CD4-positive, alpha-beta T cell treated with Interleukin-17A for 1 hour (primary cell): ENCODE measurements around the gene NAPB.
"Not testable (repeated sequence)": the region's sequence is repeated elsewhere in the genome, so short reads cannot be mapped to it uniquely, and the experiment has no call there.

ENCODE experiments used
- DNase-seq: peaks from one replicate; pipeline ENCODE4 v3.0.0-alpha.2; 2020

The NAPB gene

GRCh38 chr20:23365390-23366165 lies 55.7 kb downstream of the NAPB start:
- no peak for DNase-seq

GRCh38 chr20:23363257-23363649 lies 58.0 kb downstream of the NAPB start:
- DNase-seq: no peak

GRCh38 chr20:23362392-23363256 lies 58.7 kb downstream of the NAPB start:
- DNase-seq: peak; percentile 48

GRCh38 chr20:23361476-23362391 lies 59.6 kb downstream of the NAPB start, which contains the start of gene GZF1:
TSS of gene GZF1 (plus strand) at chr20:23362182. CDS start at chr20:23364384, 2,202 bp downstream.
- DNase-seq: peak; percentile 98

- no peak for DNase-seq
These were observed 60.2 kb downstream of the NAPB start for GRCh38 chr20:23361119-23361475.

GRCh38 chr20:23360531-23360930 lies 60.8 kb downstream of the NAPB start:
- DNase-seq: no peak

GRCh38 chr20:23358923-23359593 lies 62.2 kb downstream of the NAPB start:
- no peak for DNase-seq

- no peak for DNase-seq
These were observed 62.8 kb downstream of the NAPB start for GRCh38 chr20:23358563-23358906.

- DNase-seq: peak; percentile 100
These were observed 63.3 kb downstream of the NAPB start for GRCh38 chr20:23357767-23358562.

GRCh38 chr20:23356203-23356602 lies 65.1 kb downstream of the NAPB start:
- no peak for DNase-seq

- DNase-seq: peak; percentile 82
These were observed 70.1 kb downstream of the NAPB start for GRCh38 chr20:23350904-23351838.

GRCh38 chr20:23350196-23350903 lies 70.9 kb downstream of the NAPB start, which contains the start of gene NXT1:
TSS of gene NXT1 (plus strand) at chr20:23350791. CDS start at chr20:23354042, 3,251 bp downstream.
- DNase-seq: peak; percentile 98

GRCh38 chr20:23349338-23350195 lies 71.7 kb downstream of the NAPB start:
- DNase-seq: peak; percentile 88

GRCh38 chr20:23348510-23348909 lies 72.8 kb downstream of the NAPB start:
- not testable (repeated sequence) for DNase-seq

- DNase-seq: no peak
These were observed 73.5 kb downstream of the NAPB start for GRCh38 chr20:23347791-23348190.

GRCh38 chr20:23346002-23346401 lies 75.3 kb downstream of the NAPB start:
- DNase-seq: no peak

- DNase-seq: no peak
These were observed 77.0 kb downstream of the NAPB start for GRCh38 chr20:23344336-23344735.

GRCh38 chr20:23343590-23343989 lies 77.7 kb downstream of the NAPB start:
- no peak for DNase-seq

- DNase-seq: no peak
These were observed 80.2 kb downstream of the NAPB start for GRCh38 chr20:23341073-23341472.
